Body of pancreas (tissue), 4 donors: ENCODE results near the gene NCL.

Experiments
- CTCF ChIP-seq, 7 experiments: fragments of 450-650 bp in 4 of 7; fragments of 200-600 bp in 3 of 7; sonication (generic) in 3 of 7; IDR thresholded peaks; one replicate each; pipeline ENCODE4 v1.5.1; 2016 to 2019; ENCODE audit warnings: antibody characterized with exemption in 7 of 7
- POLR2A ChIP-seq, 3 donors: fragments of 450-650 bp; IDR thresholded peaks; one replicate each; pipeline ENCODE4 v1.6.1; 2016; ENCODE audit warnings: antibody characterized with exemption in 3 of 3, mild to moderate bottlenecking in 2 of 3

GRCh38 chr2:231421051-231421580, 43.2 kb downstream of the NCL start:
- TF ChIP-seq CTCF (IDR thresholded peaks at IDR 0.05) (no peak), POLR2A (IDR thresholded peaks at IDR 0.05) (no peak)
